Duodenal mucosa (tissue), 2 donors: ENCODE data around the gene TFPI.
A peak's percentile ranks its signal among the peaks of the same experiment; 100 is the strongest.
"Not testable (repeated sequence)": the region's sequence is repeated elsewhere in the genome, so short reads cannot be mapped to it uniquely, and the experiment has no call there.

Experiments used
- H3K27ac ChIP-seq: one replicate; pipeline ENCODE4 v1.7.0; 2013; ENCODE audit warnings: low read depth, low read length
- H3K27me3 ChIP-seq, 2 donors: one replicate each; pipeline ENCODE4 v1.7.0; 2013; ENCODE audit warnings: low read length in 2 of 2, control low read depth in 1 of 2; ENCODE audit not compliant: insufficient read depth in 2 of 2, control insufficient read depth in 1 of 2
- H3K36me3 ChIP-seq, 2 donors: one replicate each; pipeline ENCODE4 v1.7.0; 2013; ENCODE audit warnings: low read length in 2 of 2, control low read depth in 1 of 2; ENCODE audit not compliant: insufficient read depth in 2 of 2, control insufficient read depth in 1 of 2
- H3K4me1 ChIP-seq, 2 donors: one replicate each; pipeline ENCODE4 v1.7.0; 2013; ENCODE audit warnings: low read length in 2 of 2, control low read depth in 1 of 2; ENCODE audit not compliant: insufficient read depth in 2 of 2, control insufficient read depth in 1 of 2
- H3K4me3 ChIP-seq, 2 donors: one replicate each; pipeline ENCODE4 v1.7.0; 2013; ENCODE audit warnings: low read length in 2 of 2, low read depth in 1 of 2
- H3K9ac ChIP-seq, 2 donors: one replicate each; pipeline ENCODE4 v1.7.0; 2013; ENCODE audit warnings: low read length in 2 of 2, low read depth in 1 of 2
- H3K9me3 ChIP-seq, 2 donors: one replicate each; pipeline ENCODE4 v1.7.0; 2013; ENCODE audit warnings: low read length in 2 of 2, control low read depth in 1 of 2; ENCODE audit not compliant: control insufficient read depth in 1 of 2

TFPI gene

GRCh38 chr2:187556493-187556892 lies 2.3 kb upstream of the TFPI start:
- not testable (repeated sequence) for H3K4me3 ChIP-seq, H3K27ac ChIP-seq, H3K36me3 ChIP-seq, H3K27me3 ChIP-seq, H3K4me1 ChIP-seq, H3K9me3 ChIP-seq, H3K9ac ChIP-seq

DNA sequence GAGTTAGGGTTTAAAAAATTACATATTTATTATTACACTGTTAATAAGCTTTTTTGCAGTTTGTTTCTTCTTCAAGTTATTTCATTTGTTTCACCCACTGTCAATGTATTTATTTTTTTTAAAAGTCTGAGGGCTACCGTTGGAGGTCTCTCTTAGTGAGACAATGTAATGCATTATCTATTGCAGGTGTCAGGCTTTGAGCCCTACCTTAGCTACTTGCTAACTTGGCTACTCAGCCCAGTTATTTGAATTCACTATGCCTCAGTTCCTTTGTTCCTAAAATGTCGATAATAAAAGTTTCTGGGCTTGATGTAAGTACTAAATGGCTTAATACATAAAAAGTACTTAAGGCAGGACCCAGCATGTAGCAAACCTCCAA lies 458 bp upstream of the TFPI start:
- H3K27me3 ChIP-seq = no peaks in the 10 kb centered on the region
- H3K27ac ChIP-seq = no peak overlapping the region
- H3K9me3 ChIP-seq = no peaks in the 10 kb centered on the region
- peaks cover 4 to 15% of the 10 kb centered on the region in 2 donors for H3K4me1 ChIP-seq
- no peaks in the 10 kb centered on the region for H3K36me3 ChIP-seq
- H3K4me3 ChIP-seq = peak overlapping the region in 1 of 2 donors; percentile 75
- no peak overlapping the region for H3K9ac ChIP-seq

- H3K9ac ChIP-seq = no peak overlapping the region
- H3K27me3 ChIP-seq = no peaks in the 10 kb centered on the region
- H3K9me3 ChIP-seq = no peaks in the 10 kb centered on the region
- H3K4me1 ChIP-seq = peaks cover 4 to 15% of the 10 kb centered on the region in 2 donors
- no peaks in the 10 kb centered on the region for H3K36me3 ChIP-seq
- H3K27ac ChIP-seq = no peak overlapping the region
- H3K4me3 ChIP-seq = peak overlapping the region; percentile 75 to 84
These were observed 1.2 kb downstream of the TFPI start for GRCh38 chr2:187552828-187553681.

- Histone ChIP-seq H3K9me3 (no peaks in the 10 kb centered on the region), H3K4me3 (peak overlapping the region; percentile 50 to 75), H3K9ac (no peak overlapping the region), H3K27ac (no peak overlapping the region), H3K4me1 (peaks cover 4 to 15% of the 10 kb centered on the region in 2 donors), H3K27me3 (no peaks in the 10 kb centered on the region), H3K36me3 (no peaks in the 10 kb centered on the region)
These were observed 1.9 kb downstream of the TFPI start for GRCh38 chr2:187552381-187552780.

DNA sequence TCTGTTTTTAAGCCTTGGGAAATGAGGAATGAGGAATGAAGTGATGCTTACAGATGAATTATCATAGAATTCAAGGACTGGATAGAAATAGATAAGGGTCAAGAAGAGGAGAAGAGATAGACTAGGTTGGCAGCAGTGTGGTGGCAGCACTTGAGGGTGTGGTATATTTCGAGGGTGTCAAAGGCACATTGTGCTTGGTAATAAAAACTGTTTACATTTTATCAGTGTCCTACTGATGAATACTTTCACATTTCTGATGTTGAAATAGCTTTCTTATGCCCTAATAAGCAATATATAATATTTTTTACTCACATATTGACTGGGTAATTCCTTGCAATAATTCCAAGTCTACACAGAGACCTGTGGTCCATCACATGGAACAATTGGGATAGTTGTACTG lies 3.4 kb downstream of the TFPI start:
- Histone ChIP-seq H3K4me1 (peaks cover 4 to 15% of the 10 kb centered on the region in 2 donors), H3K9me3 (no peaks in the 10 kb centered on the region), H3K36me3 (no peaks in the 10 kb centered on the region), H3K9ac (no peak overlapping the region), H3K4me3 (peak overlapping the region; percentile 10 to 31), H3K27me3 (no peaks in the 10 kb centered on the region), H3K27ac (no peak overlapping the region)

DNA sequence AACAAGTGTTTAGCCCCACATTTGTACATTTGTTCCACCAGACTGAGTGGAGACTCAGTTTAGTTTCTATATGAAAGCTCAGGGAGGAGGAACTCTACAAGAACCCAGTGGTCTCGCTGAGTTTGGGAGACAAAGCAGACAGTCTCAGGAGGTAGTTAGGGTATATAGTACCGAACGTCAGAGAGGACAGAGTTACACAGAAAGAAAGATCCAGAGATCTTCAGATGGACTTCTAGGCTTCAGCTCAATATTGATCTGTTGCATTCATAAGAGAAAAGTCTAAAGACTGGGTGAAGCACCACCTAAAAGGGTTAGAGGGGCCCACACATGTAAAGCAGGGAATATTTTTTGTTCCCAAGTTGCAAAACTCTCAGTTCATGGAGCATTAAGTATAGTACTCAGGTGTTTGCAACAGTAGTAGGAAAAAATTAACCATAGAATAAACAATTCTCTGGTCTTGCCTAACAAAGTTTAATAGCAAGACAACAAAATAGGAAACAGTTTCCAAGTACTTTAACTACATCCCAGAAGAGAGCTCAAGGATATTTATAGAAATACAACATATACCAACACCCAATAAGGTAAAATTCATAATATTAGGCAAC lies 4.2 kb downstream of the TFPI start:
- H3K9ac ChIP-seq = no peak overlapping the region
- H3K36me3 ChIP-seq = no peaks in the 10 kb centered on the region
- H3K9me3 ChIP-seq = no peaks in the 10 kb centered on the region
- H3K27ac ChIP-seq = peak overlapping the region; percentile 4
- H3K4me1 ChIP-seq = peaks cover 5 to 15% of the 10 kb centered on the region in 2 donors
- H3K4me3 ChIP-seq = peak overlapping the region; percentile 40 to 42
- no peaks in the 10 kb centered on the region for H3K27me3 ChIP-seq

GRCh38 chr2:187549193-187549592 lies 5.0 kb downstream of the TFPI start:
- no peak overlapping the region for H3K27ac ChIP-seq
- peaks cover 9 to 15% of the 10 kb centered on the region in 2 donors for H3K4me1 ChIP-seq
- H3K4me3 ChIP-seq = no peak overlapping the region
- H3K27me3 ChIP-seq = no peaks in the 10 kb centered on the region
- H3K9me3 ChIP-seq = no peaks in the 10 kb centered on the region
- no peak overlapping the region for H3K9ac ChIP-seq
- no peaks in the 10 kb centered on the region for H3K36me3 ChIP-seq

GRCh38 chr2:187548656-187549055 lies 5.6 kb downstream of the TFPI start:
- Histone ChIP-seq H3K4me1 (peaks cover 12 to 19% of the 10 kb centered on the region in 2 donors), H3K9ac (no peak overlapping the region), H3K9me3 (no peaks in the 10 kb centered on the region), H3K4me3 (no peak overlapping the region), H3K36me3 (no peaks in the 10 kb centered on the region), H3K27ac (no peak overlapping the region), H3K27me3 (no peaks in the 10 kb centered on the region)

- H3K9me3 ChIP-seq = no peaks in the 10 kb centered on the region
- H3K36me3 ChIP-seq = no peaks in the 10 kb centered on the region
- H3K4me3 ChIP-seq = no peak overlapping the region
- H3K27ac ChIP-seq = no peak overlapping the region
- no peak overlapping the region for H3K9ac ChIP-seq
- H3K4me1 ChIP-seq = peaks cover 14 to 22% of the 10 kb centered on the region in 2 donors
- H3K27me3 ChIP-seq = no peaks in the 10 kb centered on the region
These were observed 6.8 kb downstream of the TFPI start for GRCh38 chr2:187547353-187547979.

- Histone ChIP-seq H3K36me3 (no peaks in the 10 kb centered on the region), H3K27ac (no peak overlapping the region), H3K9ac (no peak overlapping the region), H3K9me3 (no peaks in the 10 kb centered on the region), H3K4me1 (peaks cover 14 to 27% of the 10 kb centered on the region in 2 donors), H3K27me3 (no peaks in the 10 kb centered on the region), H3K4me3 (no peak overlapping the region)
These were observed 7.4 kb downstream of the TFPI start for GRCh38 chr2:187546762-187547333.
